H1 (cell line): Measurements from ENCODE around the gene ZDHHC8. TPM values are rescaled to one million over a fixed set of nuclear protein-coding genes. Genes with fewer than 3 reads are reported as not detected.

ENCODE experiments used
- CTCF ChIA-PET: fragments of 300-600 bp; sonication (Branson Sonifier 250); formaldehyde crosslinking; loops from one replicate; lab custom pipeline; 2021; ENCODE audit not compliant: partially characterized antibody; lab: Charles Lee
- POLR2A ChIA-PET: fragments of 300-600 bp; sonication (Branson Sonifier 250); formaldehyde crosslinking; loops from one replicate; lab custom pipeline; 2021; ENCODE audit warnings: inconsistent platforms; ENCODE audit not compliant: partially characterized antibody; lab: Charles Lee
- DNase-seq, 2 experiments: peaks; one replicate each; pipeline versions ENCODE4 v3.0.0 to v3.0.0-alpha.2; 2010 to 2022; ENCODE audit warnings: low spot score in 2 of 2, low read depth in 1 of 2, mixed read lengths in 1 of 2
- FAIRE-seq: peaks from 2 replicates; lab custom pipeline; 2011; peaks lifted over from hg19 to GRCh38; lab: Jason Lieb, UNC
- H2AFZ ChIP-seq: 2 replicates; pipeline ENCODE4 v1.8.1; 2012; ENCODE audit warnings: low read length, inconsistent platforms
- H2AK5ac ChIP-seq: 2 replicates; pipeline ENCODE4 v1.6.1; 2013; ENCODE audit warnings: low read depth, low read length
- H2BK120ac ChIP-seq: replicated peaks from 2 replicates; pipeline ENCODE3; 2013; ENCODE audit warnings: low read depth, low read length, inconsistent platforms
- H2BK12ac ChIP-seq: 2 replicates; pipeline ENCODE4 v1.6.1; 2013; ENCODE audit warnings: low read depth, low read length
- H2BK15ac ChIP-seq: 2 replicates; pipeline ENCODE4 v1.6.1; 2013; ENCODE audit warnings: low read length
- H2BK20ac ChIP-seq: 2 replicates; pipeline ENCODE4 v1.6.1; 2013; ENCODE audit warnings: low read length
- H2BK5ac ChIP-seq: 2 replicates; pipeline ENCODE4 v1.6.1; 2013; ENCODE audit warnings: low read depth, low read length
- H3K14ac ChIP-seq: 2 replicates; pipeline ENCODE4 v1.6.1; 2013; ENCODE audit warnings: inconsistent platforms; ENCODE audit not compliant: insufficient read length
- H3K18ac ChIP-seq: 2 replicates; pipeline ENCODE4 v1.6.1; 2013; ENCODE audit warnings: low read length; ENCODE audit errors: extremely low read depth
- H3K23ac ChIP-seq: 2 replicates; pipeline ENCODE4 v1.6.1; 2013; ENCODE audit warnings: inconsistent platforms; ENCODE audit not compliant: insufficient read length
- H3K23me2 ChIP-seq: 2 replicates; pipeline ENCODE4 v1.6.1; 2013; ENCODE audit warnings: low read depth, low read length
- H3K27ac ChIP-seq: 2 replicates; pipeline ENCODE4 v1.6.1; 2011; ENCODE audit warnings: low read depth, low read length, inconsistent platforms
- H3K27me3 ChIP-seq, 4 experiments: replicated peaks in 1 of 4; 1 replicate in 1 of 4; 2 replicates in 3 of 4; pipeline versions ENCODE4 v1.6.1 to v1.8.1; 2011 to 2013; ENCODE audit warnings: low read length in 3 of 4, mild to moderate bottlenecking in 3 of 4, inconsistent platforms in 2 of 4, mixed read lengths in 2 of 4, moderate library complexity in 1 of 4; ENCODE audit not compliant: control insufficient read depth in 3 of 4, insufficient read depth in 3 of 4; ENCODE audit errors: extremely low read depth in 1 of 4
- H3K36me3 ChIP-seq, 4 experiments: 2 replicates each; pipeline versions ENCODE4 v1.6.1 to v1.8.1; 2011 to 2013; ENCODE audit warnings: mild to moderate bottlenecking in 4 of 4, low read length in 3 of 4, moderate library complexity in 2 of 4, control low read depth in 1 of 4, inconsistent platforms in 1 of 4; ENCODE audit not compliant: insufficient read depth in 4 of 4, control insufficient read depth in 2 of 4
- H3K4ac ChIP-seq: replicated peaks from 2 replicates; pipeline ENCODE3; 2013; ENCODE audit warnings: low read length, low read depth, mixed read lengths, inconsistent platforms; ENCODE audit not compliant: insufficient read length
- H3K4me1 ChIP-seq, 4 experiments: replicated peaks in 1 of 4; 1 replicate in 1 of 4; 2 replicates in 3 of 4; pipeline versions ENCODE4 v1.6.1 to v1.8.1; 2011 to 2013; ENCODE audit warnings: low read length in 3 of 4, inconsistent platforms in 2 of 4, mixed read lengths in 1 of 4; ENCODE audit not compliant: insufficient read depth in 4 of 4, control insufficient read depth in 3 of 4
- H3K4me2 ChIP-seq, 2 experiments: 2 replicates each; pipeline versions ENCODE4 v1.6.1 to v1.8.1; 2011 to 2013; ENCODE audit warnings: low read depth in 2 of 2, low read length in 2 of 2, control low read depth in 1 of 2, inconsistent platforms in 1 of 2, mild to moderate bottlenecking in 1 of 2; ENCODE audit not compliant: insufficient read depth in 1 of 2
- H3K4me3 ChIP-seq, 4 experiments: fragments of 200-600, 300-600 bp in 1 of 4; sonication (generic), shearing (Covaris generic), sonication (Bioruptor Twin) in 1 of 4; 2 replicates each; pipeline versions ENCODE4 v1.5.1 to v1.8.1; 2011 to 2016; ENCODE audit warnings: low read length in 4 of 4, low read depth in 3 of 4, control low read depth in 2 of 4, inconsistent platforms in 2 of 4, mild to moderate bottlenecking in 2 of 4, mixed read lengths in 1 of 4, moderate library complexity in 1 of 4; ENCODE audit not compliant: insufficient read depth in 2 of 4; ENCODE audit errors: extremely low read depth in 1 of 4
- H3K56ac ChIP-seq: replicated peaks from 2 replicates; pipeline ENCODE3; 2013; ENCODE audit warnings: low read depth, mild to moderate bottlenecking, mixed read lengths, low read length, inconsistent platforms; ENCODE audit not compliant: insufficient read length
- H3K79me1 ChIP-seq: 2 replicates; pipeline ENCODE4 v1.6.1; 2013; ENCODE audit warnings: low read depth, low read length, control low read depth
- H3K79me2 ChIP-seq, 2 experiments: 2 replicates each; pipeline versions ENCODE4 v1.6.1 to v1.8.1; 2012 to 2013; ENCODE audit warnings: low read length in 2 of 2, mild to moderate bottlenecking in 2 of 2, inconsistent platforms in 1 of 2; ENCODE audit not compliant: insufficient read depth in 2 of 2, control insufficient read depth in 1 of 2
- H3K9ac ChIP-seq, 4 experiments: replicated peaks in 1 of 4; 1 replicate in 1 of 4; 2 replicates in 3 of 4; pipeline versions ENCODE4 v1.6.1 to v1.8.1; 2011 to 2013; ENCODE audit warnings: low read depth in 3 of 4, low read length in 3 of 4, control low read depth in 2 of 4, mild to moderate bottlenecking in 2 of 4, moderate library complexity in 2 of 4, inconsistent platforms in 1 of 4; ENCODE audit errors: extremely low read depth in 1 of 4
- H3K9me3 ChIP-seq, 2 experiments: 2 replicates each; pipeline versions ENCODE4 v1.6.1 to v1.8.1; 2012 to 2013; ENCODE audit warnings: mild to moderate bottlenecking in 2 of 2, moderate library complexity in 2 of 2, control low read depth in 1 of 2, inconsistent platforms in 1 of 2, low read depth in 1 of 2, low read length in 1 of 2, mixed read lengths in 1 of 2; ENCODE audit not compliant: insufficient read depth in 2 of 2
- H4K20me1 ChIP-seq, 2 experiments: replicated peaks in 1 of 2; 2 replicates each; pipeline versions ENCODE3 to v1.8.1; 2011 to 2013; ENCODE audit warnings: inconsistent platforms in 2 of 2, low read length in 2 of 2, mild to moderate bottlenecking in 1 of 2; ENCODE audit not compliant: insufficient read depth in 2 of 2, control insufficient read depth in 1 of 2
- H4K5ac ChIP-seq: 2 replicates; pipeline ENCODE4 v1.6.1; 2013; ENCODE audit warnings: low read length, low read depth, mixed read lengths, inconsistent platforms; ENCODE audit not compliant: insufficient read length
- H4K8ac ChIP-seq: 2 replicates; pipeline ENCODE4 v1.8.0; 2013; ENCODE audit warnings: mild to moderate bottlenecking, moderate library complexity, low read length, inconsistent platforms; ENCODE audit not compliant: insufficient read depth; ENCODE audit errors: extremely low read depth
- H4K91ac ChIP-seq: replicated peaks from 2 replicates; pipeline ENCODE3; 2013; ENCODE audit warnings: low read length, mixed read lengths, inconsistent platforms; ENCODE audit not compliant: insufficient read length
- CTCF ChIP-seq, 3 experiments: IDR thresholded peaks; 1 replicate in 2 of 3; 2 replicates in 1 of 3; pipeline versions ENCODE4 v1.5.1 to v1.6.1; 2011; ENCODE audit warnings: low read length in 3 of 3, mild to moderate bottlenecking in 3 of 3, inconsistent platforms in 2 of 3, low read depth in 1 of 3, moderate library complexity in 1 of 3; ENCODE audit not compliant: insufficient read depth in 1 of 3; ENCODE audit errors: control extremely low read depth in 1 of 3
- EZH2 ChIP-seq: fragments of 200-600 bp; sonication (generic); IDR thresholded peaks from 2 replicates; pipeline ENCODE4 v1.7.1; 2012; ENCODE audit warnings: low read depth, mild to moderate bottlenecking, moderate library complexity, low read length, inconsistent platforms; ENCODE audit not compliant: severe bottlenecking
- KDM1A ChIP-seq: fragments of 200-600, 300-600 bp; sonication (generic); IDR thresholded peaks from 2 replicates; pipeline ENCODE4 v1.7.1; 2016; ENCODE audit warnings: mild to moderate bottlenecking, low read length, borderline replicate concordance
- SIX5 ChIP-seq: IDR thresholded peaks from 2 replicates; pipeline ENCODE4 v1.6.1; 2011; ENCODE audit warnings: mild to moderate bottlenecking, low read depth, low read length
- WGBS, 2 experiments: shearing (Covaris generic) in 1 of 2; methylation state at CpG; one replicate each; pipeline versions ENCODE4 v1.1.6 to v1.1.7; 2013 to 2015; ENCODE audit warnings: low lambda C conversion rate in 2 of 2, mixed read lengths in 2 of 2, inconsistent platforms in 1 of 2, low coverage in 1 of 2, missing lambda C conversion rate in 1 of 2; ENCODE audit not compliant: insufficient replicate concordance in 2 of 2, insufficient coverage in 1 of 2, insufficient read length in 1 of 2; ENCODE audit errors: extremely low coverage in 1 of 2, missing lambda C conversion rate in 1 of 2; 5-methylcytosine and 5-hydroxymethylcytosine counted together
- polyA plus RNA-seq, 7 experiments: library from polyadenylated mRNA; depleted of rRNA in 3 of 7; stranded (reverse) in 5 of 7; unstranded in 2 of 7; fragments of >200 nt in 5 of 7; fragments of 200-250 nt in 2 of 7; gene quantifications; 1 replicate in 5 of 7; 2 replicates in 1 of 7; 4 replicates in 1 of 7; pipeline versions ENCODE4 v1.2.1 to v1.2.3, GENCODE V29; 2011 to 2013; ENCODE audit warnings: missing spikeins in 2 of 7, mixed read lengths in 2 of 7
- total RNA-seq: library from RNA; stranded (reverse); fragmentation: NEBNext Ultra II Directional; extraction: Animal tissue kit (Norgen Biotek cat#: 25700); gene quantifications from 2 replicates; pipeline ENCODE4 v1.2.1, GENCODE V29; 2021

Gene ZDHHC8
- total and polyA plus RNA-seq, 2 of the 8 experiments (the other 6 are each of a cell fraction or from before 2014, with no cell fraction given) = 18.6 to 65.6 TPM

GRCh38 chr22:20111045-20111688, 20.4 kb upstream of the ZDHHC8 start:
- 82% methylated on average over 13 of the region's 14 CpGs; no CpG with 5 or more reads in 1 of the 2 experiments for WGBS, 2 experiments
- H3K27me3 ChIP-seq = no peaks in the 10 kb centered on the region
- no peak overlapping the region for H3K23ac ChIP-seq
- no peak overlapping the region for H4K91ac ChIP-seq
- no peak overlapping the region for H4K8ac ChIP-seq
- H3K4me1 ChIP-seq = no peaks in the 10 kb centered on the region
- H2BK12ac ChIP-seq = no peak overlapping the region
- ChIA-PET POLR2A (interaction anchor here (1.0 to 22.7 kb wide), 7 partner anchors 10 to 139 kb away, joined by 3 to 598 read pairs (median 10); partner anchors contain the start of gene DGCR8), CTCF (interaction anchor here (0.6 to 3.2 kb wide), 12 partner anchors 10 to 146 kb away, joined by 3 to 23 read pairs (median 4); no protein-coding TSS in a partner anchor)
- peaks cover 0 to 12% of the 10 kb centered on the region in 2 experiments; a peak in 1 of 4 replicates for H3K79me2 ChIP-seq
- H2BK120ac ChIP-seq = no peak overlapping the region
- H3K23me2 ChIP-seq = no peaks in the 10 kb centered on the region; the same call in 1 of the 2 replicates
- no peak overlapping the region for H3K56ac ChIP-seq
- no peak overlapping the region for H2BK15ac ChIP-seq
- H3K18ac ChIP-seq = no peak overlapping the region
- H2BK5ac ChIP-seq = no peak overlapping the region
- H3K4me3 ChIP-seq = no peak overlapping the region
- no peak overlapping the region for H3K4ac ChIP-seq
- no peak overlapping the region for H3K14ac ChIP-seq
- H2AK5ac ChIP-seq = no peak overlapping the region
- H3K27ac ChIP-seq = no peak overlapping the region
- H3K9me3 ChIP-seq = no peaks in the 10 kb centered on the region
- no peak overlapping the region for H2BK20ac ChIP-seq
- peaks cover 44 to 60% (median 58%) of the 10 kb centered on the region in 4 experiments for H3K36me3 ChIP-seq
- H3K4me2 ChIP-seq = no peak overlapping the region
- H4K5ac ChIP-seq = no peak overlapping the region
- DNase-seq (no peak), FAIRE-seq (no peak)
- H3K9ac ChIP-seq = no peak overlapping the region
- no peak overlapping the region for H2AFZ ChIP-seq
- H4K20me1 ChIP-seq = peaks cover 17 to 35% of the 10 kb centered on the region in 2 experiments
- H3K79me1 ChIP-seq = peaks cover 6% of the 10 kb centered on the region; the same call in 1 of the 2 replicates
- no peak for TF ChIP-seq KDM1A
- peak; percentile 48 to 60 (median 57) for TF ChIP-seq CTCF (IDR thresholded peaks at IDR 0.05; ENCODE audit: control extremely low read depth in 1 of 3, insufficient read depth in 1 of 3, low read depth in 1 of 3, low read length in 3 of 3)
- TF ChIP-seq SIX5 = no peak
- TF ChIP-seq EZH2 = no peak
